ENCODE data around the gene SYT11. TPM values are rescaled to one million over a fixed set of nuclear protein-coding genes. Genes with fewer than 3 reads are reported as not detected.
"Not testable (repeated sequence)": the region's sequence is repeated elsewhere in the genome, so short reads cannot be mapped to it uniquely, and the experiment has no call there.

SYT11 gene
- total and polyA plus RNA-seq, 10 of the 15 experiments (the other 5 are each of a cell fraction or from before 2014, with no cell fraction given), result 7.7 to 21.2 (median 13.5) TPM

GRCh38 chr1:155834296-155834926, 25.0 kb upstream of the SYT11 start:
- H3K36me3 ChIP-seq (ENCODE audit: control insufficient read depth in 2 of 2, insufficient read depth in 2 of 2, low read length in 1 of 2), result peaks cover 0 to 5% of the 10 kb centered on the region in 2 experiments; a peak in 2 of 4 replicates
- no peak overlapping the region for H3K27ac ChIP-seq (ENCODE audit: control insufficient read depth, insufficient read depth)
- no peak overlapping the region for H3K4me3 ChIP-seq
- H3K4me2 ChIP-seq (ENCODE audit: control insufficient read depth, insufficient read depth), result no peak overlapping the region
- intact Hi-C loops (cut with micrococcal nuclease; ENCODE audit: unreplicated experiment) (no loop called here), in situ Hi-C loops (cut with MboI) (no loop called here)
- H2AFZ ChIP-seq (ENCODE audit: control insufficient read depth, low read depth, low read length), result no peak overlapping the region
- H3K27me3 ChIP-seq (replicated peaks in 1 of 2; ENCODE audit: control insufficient read depth in 2 of 2, insufficient read depth in 2 of 2, low read length in 1 of 2), result no peaks in the 10 kb centered on the region
- FAIRE-seq, result no peak
- SMC1A ChIA-PET (ENCODE audit: uncharacterized antibody, unreplicated experiment), result interaction anchor here (1.0 to 1.4 kb wide), 3 partner anchors 22 to 230 kb away, joined by 3 to 4 read pairs (median 3); partner anchors contain the start of gene GON4L
- ATAC-seq, result peak; percentile 35; the same call in 1 of the 3 replicates
- no peaks in the 10 kb centered on the region for H3K9me3 ChIP-seq (replicated peaks; ENCODE audit: control insufficient read depth, insufficient read depth, low read length)
- no peak for DNase-seq (ENCODE audit: low read depth, low spot score)
- H3K79me2 ChIP-seq (ENCODE audit: control insufficient read depth, insufficient read depth, low read length), result peaks cover 3% of the 10 kb centered on the region
- H3K4me1 ChIP-seq (ENCODE audit: control insufficient read depth, insufficient read depth, low read length), result 0 out of 2 replicates have a peak, but pooled peaks cover 3% of the 10 kb centered on the region
- POLR2A ChIA-PET, result no interaction called here
- WGBS (ENCODE audit: insufficient coverage, insufficient replicate concordance, low lambda C conversion rate, missing lambda C conversion rate), result 100% methylated on average over 7 of the region's 11 CpGs
- no TSS peak for BruUV-seq (replicated peaks)
- CTCF ChIA-PET, result interaction anchor here (0.6 kb wide), 1 partner anchor 129 kb away, joined by 3 read pairs; no protein-coding TSS in a partner anchor
- RAD21 ChIA-PET (ENCODE audit: unreplicated experiment), result no interaction called here
- no peak overlapping the region for H3K9ac ChIP-seq (ENCODE audit: control insufficient read depth, insufficient read depth, low read length)
- no peak for TF ChIP-seq BACH1 (IDR thresholded peaks at IDR 0.05; ENCODE audit: borderline replicate concordance)
- peak in 1 of 2 experiments; percentile 70; a peak in 2 of 4 replicates for TF ChIP-seq SRF (IDR thresholded peaks at IDR 0.05; ENCODE audit: low read depth in 2 of 2, low read length in 2 of 2)
- 0 out of 2 replicates have a peak, but pooled peaks have one; percentile 32 for TF ChIP-seq YY1 (IDR thresholded peaks at IDR 0.05; ENCODE audit: low read depth, low read length)
- TF ChIP-seq POU2F2 (IDR thresholded peaks at IDR 0.05; ENCODE audit: borderline replicate concordance, low read depth, low read length), result no peak
- no peaks in the 10 kb centered on the region for H4K20me1 ChIP-seq (ENCODE audit: control insufficient read depth, insufficient read depth)

- H3K79me2 ChIP-seq (ENCODE audit: control insufficient read depth, insufficient read depth, low read length); BruUV-seq (replicated peaks); H3K4me2 ChIP-seq (ENCODE audit: control insufficient read depth, insufficient read depth); H3K27me3 ChIP-seq (replicated peaks in 1 of 2; ENCODE audit: control insufficient read depth in 2 of 2, insufficient read depth in 2 of 2, low read length in 1 of 2); intact Hi-C loops (cut with micrococcal nuclease; ENCODE audit: unreplicated experiment); H3K9ac ChIP-seq (ENCODE audit: control insufficient read depth, insufficient read depth, low read length); H4K20me1 ChIP-seq (ENCODE audit: control insufficient read depth, insufficient read depth); H3K4me3 ChIP-seq; FAIRE-seq; ATAC-seq; H3K9me3 ChIP-seq (replicated peaks; ENCODE audit: control insufficient read depth, insufficient read depth, low read length); H3K27ac ChIP-seq (ENCODE audit: control insufficient read depth, insufficient read depth); H3K36me3 ChIP-seq (ENCODE audit: control insufficient read depth in 2 of 2, insufficient read depth in 2 of 2, low read length in 1 of 2); in situ Hi-C loops (cut with MboI); DNase-seq (ENCODE audit: low read depth, low spot score); RAD21 ChIA-PET (ENCODE audit: unreplicated experiment); H3K4me1 ChIP-seq (ENCODE audit: control insufficient read depth, insufficient read depth, low read length); SMC1A ChIA-PET (ENCODE audit: uncharacterized antibody, unreplicated experiment); CTCF ChIA-PET; H2AFZ ChIP-seq (ENCODE audit: control insufficient read depth, low read depth, low read length); POLR2A ChIA-PET: not testable (repeated sequence)
- WGBS (ENCODE audit: insufficient coverage, insufficient replicate concordance, low lambda C conversion rate, missing lambda C conversion rate), result 85% methylated on average over 9 of the region's 9 CpGs
Observed at GRCh38 chr1:155834927-155835399, 24.4 kb upstream of the SYT11 start.

Data from GM12878 (cell line).